ENCODE data around the gene SAPCD1.

The SAPCD1 gene

GRCh38 chr6:31740397-31741223 lies 21.8 kb upstream of the SAPCD1 start:
- H3K27ac ChIP-seq (ENCODE audit: low read length): peak overlapping the region; percentile 90
- H3K27me3 ChIP-seq (ENCODE audit: insufficient read depth, low read length): no peaks in the 10 kb centered on the region
- no peaks in the 10 kb centered on the region for H3K9me3 ChIP-seq (ENCODE audit: insufficient read depth, low read depth, low read length)
- H3K4me3 ChIP-seq (ENCODE audit: low read length): peak overlapping the region; percentile 64
- peaks cover 11% of the 10 kb centered on the region for H3K36me3 ChIP-seq (ENCODE audit: insufficient read depth, low read depth, low read length)
- peaks cover 28% of the 10 kb centered on the region for H3K4me1 ChIP-seq (ENCODE audit: insufficient read depth, low read length)
- H3K9ac ChIP-seq (ENCODE audit: low read depth, low read length): peak overlapping the region; percentile 91

- Histone ChIP-seq H3K36me3 (ENCODE audit: insufficient read depth, low read depth, low read length) (peaks cover 11% of the 10 kb centered on the region), H3K27ac (ENCODE audit: low read length) (no peak overlapping the region), H3K4me3 (ENCODE audit: low read length) (no peak overlapping the region), H3K9me3 (ENCODE audit: insufficient read depth, low read depth, low read length) (no peaks in the 10 kb centered on the region), H3K27me3 (ENCODE audit: insufficient read depth, low read length) (no peaks in the 10 kb centered on the region), H3K4me1 (ENCODE audit: insufficient read depth, low read length) (peaks cover 25% of the 10 kb centered on the region), H3K9ac (ENCODE audit: low read depth, low read length) (no peak overlapping the region)
These were observed 20.6 kb upstream of the SAPCD1 start for GRCh38 chr6:31741815-31742214.

DNA sequence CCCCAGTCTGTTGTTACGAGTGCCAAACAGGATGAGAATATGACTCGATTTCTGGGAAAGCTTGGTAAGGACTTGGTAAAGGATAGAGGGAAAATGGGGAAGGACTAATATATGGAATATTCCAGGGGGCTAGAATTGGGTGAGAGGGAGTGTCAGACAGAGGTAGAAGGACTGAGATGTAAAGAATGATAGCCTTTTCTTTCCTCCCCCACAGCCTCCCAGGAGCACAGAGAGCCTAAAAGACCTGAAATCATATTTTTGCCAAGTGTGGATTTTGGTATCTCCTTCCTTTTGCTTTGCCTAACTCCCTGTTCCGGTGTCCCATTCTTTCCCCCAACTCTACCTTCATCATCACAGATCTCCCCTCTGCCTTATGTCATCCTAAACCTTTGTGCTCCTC lies 19.6 kb upstream of the SAPCD1 start:
- Histone ChIP-seq H3K27me3 (ENCODE audit: insufficient read depth, low read length) (no peaks in the 10 kb centered on the region), H3K4me3 (ENCODE audit: low read length) (no peak overlapping the region), H3K9me3 (ENCODE audit: insufficient read depth, low read depth, low read length) (no peaks in the 10 kb centered on the region), H3K36me3 (ENCODE audit: insufficient read depth, low read depth, low read length) (peaks cover 16% of the 10 kb centered on the region), H3K4me1 (ENCODE audit: insufficient read depth, low read length) (peaks cover 15% of the 10 kb centered on the region), H3K9ac (ENCODE audit: low read depth, low read length) (no peak overlapping the region), H3K27ac (ENCODE audit: low read length) (no peak overlapping the region)

GRCh38 chr6:31744422-31744821 lies 18.0 kb upstream of the SAPCD1 start:
- H3K27me3 ChIP-seq (ENCODE audit: insufficient read depth, low read length): no peaks in the 10 kb centered on the region
- peaks cover 16% of the 10 kb centered on the region for H3K36me3 ChIP-seq (ENCODE audit: insufficient read depth, low read depth, low read length)
- H3K27ac ChIP-seq (ENCODE audit: low read length): no peak overlapping the region
- no peak overlapping the region for H3K4me3 ChIP-seq (ENCODE audit: low read length)
- H3K4me1 ChIP-seq (ENCODE audit: insufficient read depth, low read length): peaks cover 3% of the 10 kb centered on the region; the same call in 1 of the 2 replicates
- H3K9ac ChIP-seq (ENCODE audit: low read depth, low read length): no peak overlapping the region
- H3K9me3 ChIP-seq (ENCODE audit: insufficient read depth, low read depth, low read length): no peaks in the 10 kb centered on the region

GRCh38 chr6:31749301-31750036 lies 13.0 kb upstream of the SAPCD1 start:
- Histone ChIP-seq H3K4me3 (ENCODE audit: low read length) (no peak overlapping the region), H3K36me3 (ENCODE audit: insufficient read depth, low read depth, low read length) (peaks cover 9% of the 10 kb centered on the region; the same call in 1 of the 2 replicates), H3K27me3 (ENCODE audit: insufficient read depth, low read length) (no peaks in the 10 kb centered on the region), H3K27ac (ENCODE audit: low read length) (no peak overlapping the region), H3K9ac (ENCODE audit: low read depth, low read length) (no peak overlapping the region), H3K9me3 (ENCODE audit: insufficient read depth, low read depth, low read length) (no peaks in the 10 kb centered on the region), H3K4me1 (ENCODE audit: insufficient read depth, low read length) (no peaks in the 10 kb centered on the region)

DNA sequence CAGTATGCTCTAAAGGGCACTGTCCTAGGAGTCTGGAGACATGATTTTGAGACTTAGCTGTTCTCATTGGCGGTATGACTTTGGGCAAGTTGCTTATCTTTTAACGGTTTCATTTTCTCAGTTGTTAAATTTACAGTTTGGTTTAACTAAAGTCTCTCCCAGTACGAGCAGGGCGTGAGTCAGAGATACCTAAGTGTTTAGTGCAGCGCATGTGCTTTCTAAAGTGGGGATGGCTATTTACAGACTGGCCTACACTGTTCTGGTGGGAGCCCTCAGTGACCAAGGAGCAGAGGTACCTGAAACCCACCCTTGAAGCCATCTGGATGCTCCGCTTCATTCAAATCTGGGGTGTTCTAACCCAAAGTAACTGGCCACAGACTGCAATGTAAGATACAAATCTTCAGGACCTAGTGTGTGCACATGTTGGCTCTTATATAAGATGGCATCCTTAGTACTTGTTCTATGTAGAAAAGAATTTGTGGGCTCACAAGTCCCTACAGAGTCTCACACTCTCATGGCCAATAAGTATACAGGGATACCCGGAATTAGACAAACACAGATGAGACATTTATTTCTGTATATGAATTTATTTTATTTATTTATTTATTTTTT lies 11.9 kb upstream of the SAPCD1 start:
- Histone ChIP-seq H3K27me3 (ENCODE audit: insufficient read depth, low read length) (no peaks in the 10 kb centered on the region), H3K4me1 (ENCODE audit: insufficient read depth, low read length) (no peaks in the 10 kb centered on the region), H3K27ac (ENCODE audit: low read length) (no peak overlapping the region), H3K4me3 (ENCODE audit: low read length) (no peak overlapping the region), H3K9me3 (ENCODE audit: insufficient read depth, low read depth, low read length) (no peaks in the 10 kb centered on the region), H3K9ac (ENCODE audit: low read depth, low read length) (no peak overlapping the region), H3K36me3 (ENCODE audit: insufficient read depth, low read depth, low read length) (peaks cover 9% of the 10 kb centered on the region; the same call in 1 of the 2 replicates)

GRCh38 chr6:31752739-31753319 lies 9.6 kb upstream of the SAPCD1 start:
- H3K4me1 ChIP-seq (ENCODE audit: insufficient read depth, low read length): no peaks in the 10 kb centered on the region
- peaks cover 5% of the 10 kb centered on the region; the same call in 1 of the 2 replicates for H3K36me3 ChIP-seq (ENCODE audit: insufficient read depth, low read depth, low read length)
- no peak overlapping the region for H3K4me3 ChIP-seq (ENCODE audit: low read length)
- H3K9ac ChIP-seq (ENCODE audit: low read depth, low read length): no peak overlapping the region
- H3K27me3 ChIP-seq (ENCODE audit: insufficient read depth, low read length): no peaks in the 10 kb centered on the region
- no peaks in the 10 kb centered on the region for H3K9me3 ChIP-seq (ENCODE audit: insufficient read depth, low read depth, low read length)
- H3K27ac ChIP-seq (ENCODE audit: low read length): no peak overlapping the region

- peaks cover 21% of the 10 kb centered on the region for H3K36me3 ChIP-seq (ENCODE audit: insufficient read depth, low read depth, low read length)
These were observed 4.2 kb upstream of the SAPCD1 start for GRCh38 chr6:31758281-31758680.

GRCh38 chr6:31760790-31761189 lies 1.7 kb upstream of the SAPCD1 start:
- H3K9me3 ChIP-seq (ENCODE audit: insufficient read depth, low read depth, low read length): no peaks in the 10 kb centered on the region
- H3K36me3 ChIP-seq (ENCODE audit: insufficient read depth, low read depth, low read length): peaks cover 21% of the 10 kb centered on the region

More at GRCh38 chr6:31758281-31758680, 4.2 kb upstream of the SAPCD1 start:
- H3K27me3 ChIP-seq (ENCODE audit: insufficient read depth, low read length): no peaks in the 10 kb centered on the region
- H3K27ac ChIP-seq (ENCODE audit: low read length): no peak overlapping the region
- H3K9me3 ChIP-seq (ENCODE audit: insufficient read depth, low read depth, low read length): no peaks in the 10 kb centered on the region
- no peak overlapping the region for H3K4me3 ChIP-seq (ENCODE audit: low read length)
- no peak overlapping the region for H3K9ac ChIP-seq (ENCODE audit: low read depth, low read length)
- H3K4me1 ChIP-seq (ENCODE audit: insufficient read depth, low read length): peaks cover 2% of the 10 kb centered on the region; the same call in 1 of the 2 replicates

DNA sequence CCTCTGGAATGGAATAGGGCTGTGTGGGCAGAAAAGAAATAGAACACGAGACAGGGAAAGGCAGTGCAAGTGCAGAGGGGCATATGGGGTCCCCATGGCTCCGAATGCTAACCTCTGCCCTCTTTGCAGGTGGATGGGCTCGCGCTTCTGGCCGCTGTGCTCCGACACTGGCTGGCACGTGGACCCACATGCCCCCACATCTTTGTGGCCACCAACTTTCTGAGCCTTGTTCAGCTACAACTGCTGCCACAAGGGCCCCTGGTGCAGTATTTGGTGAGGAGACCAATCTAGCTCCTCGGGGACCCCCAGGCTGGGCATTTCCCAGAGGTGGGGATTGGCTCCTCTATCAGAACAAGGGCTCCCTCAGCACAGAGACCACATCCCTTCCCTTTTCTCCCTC lies 1.1 kb upstream of the SAPCD1 start:
- Histone ChIP-seq H3K27me3 (ENCODE audit: insufficient read depth, low read length) (no peaks in the 10 kb centered on the region), H3K4me3 (ENCODE audit: low read length) (no peak overlapping the region), H3K36me3 (ENCODE audit: insufficient read depth, low read depth, low read length) (peaks cover 21% of the 10 kb centered on the region), H3K9me3 (ENCODE audit: insufficient read depth, low read depth, low read length) (no peaks in the 10 kb centered on the region), H3K27ac (ENCODE audit: low read length) (no peak overlapping the region), H3K9ac (ENCODE audit: low read depth, low read length) (no peak overlapping the region), H3K4me1 (ENCODE audit: insufficient read depth, low read length) (peaks cover 7% of the 10 kb centered on the region; the same call in 1 of the 2 replicates)

More at GRCh38 chr6:31760790-31761189, 1.7 kb upstream of the SAPCD1 start:
- H3K4me3 ChIP-seq (ENCODE audit: low read length): no peak overlapping the region
- H3K4me1 ChIP-seq (ENCODE audit: insufficient read depth, low read length): peaks cover 7% of the 10 kb centered on the region; the same call in 1 of the 2 replicates
- no peak overlapping the region for H3K27ac ChIP-seq (ENCODE audit: low read length)
- no peaks in the 10 kb centered on the region for H3K27me3 ChIP-seq (ENCODE audit: insufficient read depth, low read length)
- no peak overlapping the region for H3K9ac ChIP-seq (ENCODE audit: low read depth, low read length)

GRCh38 chr6:31762878-31763618 lies 592 bp downstream of the SAPCD1 start:
- Histone ChIP-seq H3K4me1 (ENCODE audit: insufficient read depth, low read length) (peaks cover 7% of the 10 kb centered on the region; the same call in 1 of the 2 replicates), H3K9me3 (ENCODE audit: insufficient read depth, low read depth, low read length) (no peaks in the 10 kb centered on the region), H3K27ac (ENCODE audit: low read length) (no peak overlapping the region), H3K36me3 (ENCODE audit: insufficient read depth, low read depth, low read length) (peaks cover 21% of the 10 kb centered on the region), H3K9ac (ENCODE audit: low read depth, low read length) (no peak overlapping the region; the same call in 1 of the 2 replicates), H3K4me3 (ENCODE audit: low read length) (no peak overlapping the region), H3K27me3 (ENCODE audit: insufficient read depth, low read length) (no peaks in the 10 kb centered on the region; the same call in 1 of the 2 replicates)
